GM19452 (cell line): ENCODE results near the gene ARHGAP21.

Source experiments
- ATAC-seq: cut with Tn5 transposase; IDR thresholded peaks from one replicate; pipeline ENCODE4 v1.9.1; 2021; ENCODE audit not compliant: unreplicated experiment

The ARHGAP21 gene

GRCh38 chr10:24722676-24723385, 856 bp downstream of the ARHGAP21 start:
- ATAC-seq: peak; percentile 29

- ATAC-seq: no peak
Observed at GRCh38 chr10:24722131-24722675, 1.5 kb downstream of the ARHGAP21 start.

GRCh38 chr10:24721229-24722106, 2.2 kb downstream of the ARHGAP21 start:
- no peak for ATAC-seq

GRCh38 chr10:24720096-24720495, 3.6 kb downstream of the ARHGAP21 start:
- ATAC-seq: no peak

GRCh38 chr10:24718031-24718855, 5.4 kb downstream of the ARHGAP21 start:
- ATAC-seq: no peak

GRCh38 chr10:24716295-24716694, 7.4 kb downstream of the ARHGAP21 start:
- no peak for ATAC-seq

- no peak for ATAC-seq
Observed at GRCh38 chr10:24715246-24715769, 8.4 kb downstream of the ARHGAP21 start.

GRCh38 chr10:24713086-24713485, 10.6 kb downstream of the ARHGAP21 start:
- no peak for ATAC-seq

GRCh38 chr10:24711465-24711864, 12.2 kb downstream of the ARHGAP21 start:
- no peak for ATAC-seq

GRCh38 chr10:24708081-24708480, 15.6 kb downstream of the ARHGAP21 start:
- ATAC-seq: no peak

GRCh38 chr10:24707445-24707844, 16.2 kb downstream of the ARHGAP21 start:
- ATAC-seq: no peak

- peak; percentile 51 for ATAC-seq
Observed at GRCh38 chr10:24706479-24707118, 17.1 kb downstream of the ARHGAP21 start.

GRCh38 chr10:24703700-24704099, 20.0 kb downstream of the ARHGAP21 start:
- no peak for ATAC-seq

GRCh38 chr10:24701447-24701846, 22.2 kb downstream of the ARHGAP21 start:
- peak; percentile 90 for ATAC-seq

GRCh38 chr10:24700948-24701347, 22.7 kb downstream of the ARHGAP21 start:
- no peak for ATAC-seq

- ATAC-seq: no peak
Observed at GRCh38 chr10:24698270-24698669, 25.4 kb downstream of the ARHGAP21 start.

- no peak for ATAC-seq
Observed at GRCh38 chr10:24697080-24697479, 26.6 kb downstream of the ARHGAP21 start.

GRCh38 chr10:24695452-24695851, 28.2 kb downstream of the ARHGAP21 start:
- no peak for ATAC-seq

GRCh38 chr10:24694086-24694485, 29.6 kb downstream of the ARHGAP21 start:
- no peak for ATAC-seq

GRCh38 chr10:24690961-24691512, 32.6 kb downstream of the ARHGAP21 start:
- ATAC-seq: no peak
